SK-N-SH (cell line): ENCODE data around the gene PDE4B.

Experiments used
- EP300 ChIP-seq, 2 experiments: IDR thresholded peaks; 2 replicates each; pipeline versions ENCODE4 v1.4.0 to v1.6.1; 2012; ENCODE audit warnings: borderline replicate concordance in 1 of 2, low read depth in 1 of 2, low read length in 1 of 2
- JUND ChIP-seq: IDR thresholded peaks from 2 replicates; pipeline ENCODE4 v1.4.0; 2012
- YY1 ChIP-seq: IDR thresholded peaks from 2 replicates; pipeline ENCODE4 v1.4.0; 2012; ENCODE audit warnings: low read depth, mild to moderate bottlenecking
- TF ChIP-seq, protein P1 (sequence below): fragments of 200-600 bp; sonication (generic); IDR thresholded peaks from 2 replicates; pipeline ENCODE4 v1.6.1; 2017; ENCODE audit warnings: antibody characterized with exemption, mild to moderate bottlenecking, moderate library complexity
- TF ChIP-seq, protein P2 (sequence below): IDR thresholded peaks from 2 replicates; pipeline ENCODE4 v1.4.0; 2012; ENCODE audit warnings: low read depth, borderline replicate concordance

DNA sequence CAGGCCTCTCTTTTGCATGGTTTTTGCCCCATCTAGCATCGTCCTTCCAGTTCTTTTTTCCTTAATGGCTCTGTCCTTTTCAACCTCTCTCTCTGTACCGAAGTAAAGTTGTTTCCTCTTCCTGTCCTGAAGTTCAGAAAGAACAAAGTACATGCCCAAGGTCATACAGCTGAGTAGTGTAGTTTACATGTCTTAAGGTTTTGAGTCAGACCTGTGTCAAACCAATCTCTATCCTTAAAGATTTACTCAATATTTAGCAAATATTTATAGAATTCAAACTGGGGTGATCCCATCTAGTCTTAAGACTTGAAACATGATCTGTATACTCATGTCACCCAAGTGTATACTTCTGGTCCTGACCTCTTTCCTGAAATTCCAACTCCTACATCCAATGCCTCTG is 622.6 kb downstream of the PDE4B start:
- no peak for TF ChIP-seq YY1
- TF ChIP-seq, protein P1, sequence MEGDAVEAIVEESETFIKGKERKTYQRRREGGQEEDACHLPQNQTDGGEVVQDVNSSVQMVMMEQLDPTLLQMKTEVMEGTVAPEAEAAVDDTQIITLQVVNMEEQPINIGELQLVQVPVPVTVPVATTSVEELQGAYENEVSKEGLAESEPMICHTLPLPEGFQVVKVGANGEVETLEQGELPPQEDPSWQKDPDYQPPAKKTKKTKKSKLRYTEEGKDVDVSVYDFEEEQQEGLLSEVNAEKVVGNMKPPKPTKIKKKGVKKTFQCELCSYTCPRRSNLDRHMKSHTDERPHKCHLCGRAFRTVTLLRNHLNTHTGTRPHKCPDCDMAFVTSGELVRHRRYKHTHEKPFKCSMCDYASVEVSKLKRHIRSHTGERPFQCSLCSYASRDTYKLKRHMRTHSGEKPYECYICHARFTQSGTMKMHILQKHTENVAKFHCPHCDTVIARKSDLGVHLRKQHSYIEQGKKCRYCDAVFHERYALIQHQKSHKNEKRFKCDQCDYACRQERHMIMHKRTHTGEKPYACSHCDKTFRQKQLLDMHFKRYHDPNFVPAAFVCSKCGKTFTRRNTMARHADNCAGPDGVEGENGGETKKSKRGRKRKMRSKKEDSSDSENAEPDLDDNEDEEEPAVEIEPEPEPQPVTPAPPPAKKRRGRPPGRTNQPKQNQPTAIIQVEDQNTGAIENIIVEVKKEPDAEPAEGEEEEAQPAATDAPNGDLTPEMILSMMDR, result no peak
- TF ChIP-seq JUND, result no peak
- TF ChIP-seq, protein P2, sequence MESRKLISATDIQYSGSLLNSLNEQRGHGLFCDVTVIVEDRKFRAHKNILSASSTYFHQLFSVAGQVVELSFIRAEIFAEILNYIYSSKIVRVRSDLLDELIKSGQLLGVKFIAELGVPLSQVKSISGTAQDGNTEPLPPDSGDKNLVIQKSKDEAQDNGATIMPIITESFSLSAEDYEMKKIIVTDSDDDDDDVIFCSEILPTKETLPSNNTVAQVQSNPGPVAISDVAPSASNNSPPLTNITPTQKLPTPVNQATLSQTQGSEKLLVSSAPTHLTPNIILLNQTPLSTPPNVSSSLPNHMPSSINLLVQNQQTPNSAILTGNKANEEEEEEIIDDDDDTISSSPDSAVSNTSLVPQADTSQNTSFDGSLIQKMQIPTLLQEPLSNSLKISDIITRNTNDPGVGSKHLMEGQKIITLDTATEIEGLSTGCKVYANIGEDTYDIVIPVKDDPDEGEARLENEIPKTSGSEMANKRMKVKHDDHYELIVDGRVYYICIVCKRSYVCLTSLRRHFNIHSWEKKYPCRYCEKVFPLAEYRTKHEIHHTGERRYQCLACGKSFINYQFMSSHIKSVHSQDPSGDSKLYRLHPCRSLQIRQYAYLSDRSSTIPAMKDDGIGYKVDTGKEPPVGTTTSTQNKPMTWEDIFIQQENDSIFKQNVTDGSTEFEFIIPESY, result no peak
- TF ChIP-seq EP300 (IDR thresholded peaks at IDR 0.05; ENCODE audit: borderline replicate concordance in 1 of 2, low read depth in 1 of 2, low read length in 1 of 2), result no peak
